SU-DHL-6 (cell line): Measurements from ENCODE around the gene MBD5.

ENCODE experiments used
- H2AFZ ChIP-seq: fragments of 200-600 bp; sonication (generic); 2 replicates; pipeline ENCODE4 v1.6.1; 2014; ENCODE audit warnings: low read depth, mild to moderate bottlenecking, moderate library complexity, mixed read lengths, antibody characterized with exemption, low read length; ENCODE audit not compliant: severe bottlenecking
- H3F3A ChIP-seq: fragments of 200-600 bp; shearing (Covaris generic); 2 replicates; pipeline ENCODE4 v1.6.0; 2016; ENCODE audit warnings: antibody characterized with exemption, mild to moderate bottlenecking; ENCODE audit not compliant: insufficient read depth
- H3K27ac ChIP-seq: fragments of 200-600 bp; sonication (generic); 2 replicates; pipeline ENCODE4 v1.5.1; 2016; ENCODE audit warnings: low read depth, mild to moderate bottlenecking, low read length, moderate library complexity, mixed read lengths
- H3K27me3 ChIP-seq: fragments of 200-600 bp; sonication (generic), shearing (Covaris generic); 2 replicates; pipeline ENCODE4 v1.6.0; 2014; ENCODE audit warnings: mild to moderate bottlenecking, low read length
- H3K36me3 ChIP-seq: fragments of 200-600 bp; sonication (generic); 2 replicates; pipeline ENCODE4 v1.6.1; 2014; ENCODE audit warnings: mild to moderate bottlenecking, low read length, mixed read lengths
- H3K4me2 ChIP-seq: fragments of 300-600, 200-600 bp; shearing (Covaris generic), sonication (generic); 2 replicates; pipeline ENCODE4 v1.6.0; 2014; ENCODE audit warnings: low read length, low read depth, mild to moderate bottlenecking; ENCODE audit not compliant: poor library complexity, severe bottlenecking
- H3K4me3 ChIP-seq: fragments of 200-600 bp; sonication (generic); 2 replicates; pipeline ENCODE4 v1.5.1; 2014; ENCODE audit warnings: antibody characterized with exemption, low read length, mild to moderate bottlenecking, mixed read lengths; ENCODE audit not compliant: insufficient read depth, poor library complexity, severe bottlenecking
- H3K79me2 ChIP-seq: fragments of 200-600 bp; sonication (generic); 2 replicates; pipeline ENCODE4 v1.6.1; 2014; ENCODE audit warnings: mild to moderate bottlenecking, low read length, moderate library complexity; ENCODE audit not compliant: insufficient read depth
- H3K9ac ChIP-seq: fragments of 200-600 bp; sonication (generic); 2 replicates; pipeline ENCODE4 v1.7.0; 2014; ENCODE audit warnings: mild to moderate bottlenecking, low read length
- H3K9me2 ChIP-seq: fragments of 200-600 bp; sonication (generic); replicated peaks from 2 replicates; pipeline ENCODE4 v1.6.1; 2014; ENCODE audit warnings: low read length; ENCODE audit not compliant: insufficient read depth
- H3K9me3 ChIP-seq: fragments of 200-600 bp; sonication (generic); 2 replicates; pipeline ENCODE4 v1.6.1; 2014; ENCODE audit warnings: low read length, mixed read lengths; ENCODE audit not compliant: insufficient read depth
- H4K20me1 ChIP-seq: fragments of 200-600 bp; sonication (generic); 2 replicates; pipeline ENCODE4 v1.6.1; 2014; ENCODE audit warnings: low read depth, mild to moderate bottlenecking, antibody characterized with exemption, low read length, moderate library complexity, mixed read lengths
- EZH2phosphoT487 ChIP-seq: fragments of 200-600 bp; sonication (generic), shearing (Covaris generic); conservative IDR thresholded peaks from 2 replicates; pipeline ENCODE4 v1.6.1; 2018; ENCODE audit warnings: mild to moderate bottlenecking, antibody characterized with exemption, low read length, moderate library complexity, mixed read lengths
- TF ChIP-seq, protein P1 (sequence below): fragments of 200-600 bp; sonication (generic); IDR thresholded peaks from one replicate; pipeline ENCODE4 v1.5.1; 2017; ENCODE audit warnings: antibody characterized with exemption, mild to moderate bottlenecking, low read length, moderate library complexity; ENCODE audit not compliant: insufficient read depth, poor library complexity, severe bottlenecking

Gene MBD5

DNA sequence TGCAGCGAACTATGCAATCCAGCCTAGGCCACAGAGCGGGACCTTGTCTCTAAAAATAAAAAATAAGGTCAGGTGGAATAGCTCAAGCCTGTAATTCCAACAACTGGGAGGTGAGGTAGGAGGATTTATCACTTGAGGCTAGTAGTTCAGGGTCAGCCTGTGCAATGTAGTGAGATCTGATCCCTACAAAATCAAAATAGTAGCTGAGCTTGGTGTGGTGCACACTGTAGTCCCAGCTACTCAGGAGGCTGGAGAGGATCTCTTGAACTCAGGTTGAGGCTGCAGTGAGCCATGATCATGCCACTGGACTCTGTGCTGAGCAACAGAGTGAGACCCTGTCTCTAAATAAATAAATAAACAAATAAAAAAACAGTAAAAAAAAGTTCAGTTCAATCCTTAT, 5.7 kb downstream of the MBD5 start:
- Histone ChIP-seq H3K79me2 (peaks cover 64% of the 10 kb centered on the region), H3K27ac (no peak overlapping the region), H3K36me3 (no peaks in the 10 kb centered on the region; the same call in 1 of the 2 replicates), H3K9ac (no peak overlapping the region), H3K27me3 (no peaks in the 10 kb centered on the region), H4K20me1 (0 out of 2 replicates have a peak, but pooled peaks cover 4% of the 10 kb centered on the region), H2AFZ (no peak overlapping the region), H3F3A (no peaks in the 10 kb centered on the region), H3K4me3 (no peak overlapping the region), H3K9me2 (no peaks in the 10 kb centered on the region), H3K4me2 (no peak overlapping the region), H3K9me3 (no peaks in the 10 kb centered on the region)
- TF ChIP-seq, protein P1, sequence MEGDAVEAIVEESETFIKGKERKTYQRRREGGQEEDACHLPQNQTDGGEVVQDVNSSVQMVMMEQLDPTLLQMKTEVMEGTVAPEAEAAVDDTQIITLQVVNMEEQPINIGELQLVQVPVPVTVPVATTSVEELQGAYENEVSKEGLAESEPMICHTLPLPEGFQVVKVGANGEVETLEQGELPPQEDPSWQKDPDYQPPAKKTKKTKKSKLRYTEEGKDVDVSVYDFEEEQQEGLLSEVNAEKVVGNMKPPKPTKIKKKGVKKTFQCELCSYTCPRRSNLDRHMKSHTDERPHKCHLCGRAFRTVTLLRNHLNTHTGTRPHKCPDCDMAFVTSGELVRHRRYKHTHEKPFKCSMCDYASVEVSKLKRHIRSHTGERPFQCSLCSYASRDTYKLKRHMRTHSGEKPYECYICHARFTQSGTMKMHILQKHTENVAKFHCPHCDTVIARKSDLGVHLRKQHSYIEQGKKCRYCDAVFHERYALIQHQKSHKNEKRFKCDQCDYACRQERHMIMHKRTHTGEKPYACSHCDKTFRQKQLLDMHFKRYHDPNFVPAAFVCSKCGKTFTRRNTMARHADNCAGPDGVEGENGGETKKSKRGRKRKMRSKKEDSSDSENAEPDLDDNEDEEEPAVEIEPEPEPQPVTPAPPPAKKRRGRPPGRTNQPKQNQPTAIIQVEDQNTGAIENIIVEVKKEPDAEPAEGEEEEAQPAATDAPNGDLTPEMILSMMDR, result no peak
- TF ChIP-seq EZH2phosphoT487, result no peak

DNA sequence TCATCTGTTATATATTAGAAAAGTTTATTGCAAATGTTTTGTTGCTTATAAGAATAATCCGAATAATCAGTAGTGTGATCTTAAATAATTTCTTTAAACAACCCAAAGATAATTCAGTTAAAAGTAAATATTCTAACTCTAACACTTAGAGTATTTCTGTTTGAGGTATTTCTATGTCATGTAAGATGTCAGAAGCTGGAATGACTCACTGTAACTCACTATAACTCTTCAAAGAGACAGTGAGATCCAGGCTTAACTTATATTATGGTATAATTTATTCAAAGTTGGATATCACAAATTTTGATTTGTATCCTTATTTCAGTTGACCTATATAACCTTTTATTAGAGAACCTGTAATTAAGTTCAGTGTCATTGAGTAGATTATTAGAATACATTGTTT, 6.9 kb downstream of the MBD5 start:
- H3K79me2 ChIP-seq, result peaks cover 52% of the 10 kb centered on the region
- no peaks in the 10 kb centered on the region; the same call in 1 of the 2 replicates for H3K36me3 ChIP-seq
- H3F3A ChIP-seq, result no peaks in the 10 kb centered on the region
- no peak overlapping the region for H3K27ac ChIP-seq
- H3K9me3 ChIP-seq, result no peaks in the 10 kb centered on the region
- H2AFZ ChIP-seq, result no peak overlapping the region
- TF ChIP-seq EZH2phosphoT487, result no peak
- TF ChIP-seq, protein P1, result no peak
- no peaks in the 10 kb centered on the region for H3K27me3 ChIP-seq
- H4K20me1 ChIP-seq, result 0 out of 2 replicates have a peak, but pooled peaks cover 4% of the 10 kb centered on the region
- no peaks in the 10 kb centered on the region for H3K9me2 ChIP-seq
- no peak overlapping the region for H3K4me2 ChIP-seq
- H3K9ac ChIP-seq, result no peak overlapping the region
- H3K4me3 ChIP-seq, result no peak overlapping the region

DNA sequence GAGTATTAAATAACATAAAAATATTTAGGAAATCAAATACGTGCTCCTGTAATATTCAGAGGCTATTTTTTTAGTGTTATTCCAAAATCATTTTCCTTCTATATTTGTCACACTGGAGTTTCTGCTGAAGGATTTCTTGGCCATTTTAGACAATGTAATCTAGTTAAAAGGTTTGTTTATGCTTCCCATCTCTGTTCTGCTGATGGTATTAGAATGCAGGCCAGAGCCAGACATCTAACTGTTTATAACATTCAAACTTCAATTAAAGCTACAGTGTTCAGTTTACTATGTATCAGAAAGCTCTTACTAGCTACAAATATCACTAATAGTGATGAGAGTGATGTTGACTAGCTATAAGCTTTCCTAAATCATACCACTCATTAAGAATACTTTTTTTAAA, 7.9 kb downstream of the MBD5 start:
- H3K27ac ChIP-seq, result no peak overlapping the region
- H3K4me2 ChIP-seq, result no peak overlapping the region
- H3K36me3 ChIP-seq, result no peaks in the 10 kb centered on the region; the same call in 1 of the 2 replicates
- H3K4me3 ChIP-seq, result no peak overlapping the region
- no peaks in the 10 kb centered on the region for H3F3A ChIP-seq
- TF ChIP-seq EZH2phosphoT487, result no peak
- TF ChIP-seq, protein P1, result no peak
- H3K79me2 ChIP-seq, result peaks cover 42% of the 10 kb centered on the region
- no peak overlapping the region for H2AFZ ChIP-seq
- no peaks in the 10 kb centered on the region for H3K9me3 ChIP-seq
- 0 out of 2 replicates have a peak, but pooled peaks cover 4% of the 10 kb centered on the region for H4K20me1 ChIP-seq
- H3K9me2 ChIP-seq, result no peaks in the 10 kb centered on the region
- no peaks in the 10 kb centered on the region for H3K27me3 ChIP-seq
- H3K9ac ChIP-seq, result no peak overlapping the region

DNA sequence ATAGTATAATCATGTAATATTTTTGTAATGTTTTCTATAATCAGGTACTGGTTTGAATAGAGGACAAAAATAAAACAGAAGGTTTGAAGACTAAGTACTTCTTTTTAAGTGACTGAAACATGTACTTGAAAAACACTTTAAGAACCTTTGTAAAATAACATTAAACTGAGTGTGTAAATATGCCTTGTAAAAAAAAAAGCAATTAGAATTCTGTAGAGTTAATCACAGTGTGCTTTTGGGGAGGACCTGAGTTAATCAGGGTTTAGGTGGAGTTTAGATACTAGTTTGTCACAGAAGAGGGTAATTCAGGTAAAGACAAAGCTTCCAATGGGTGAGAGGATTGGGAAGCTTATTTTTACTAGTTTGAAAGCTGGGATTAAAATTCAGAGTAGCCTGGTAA, 10.3 kb downstream of the MBD5 start:
- TF ChIP-seq EZH2phosphoT487, result no peak
- TF ChIP-seq, protein P1, result no peak
- Histone ChIP-seq H3K9me2 (no peaks in the 10 kb centered on the region), H3F3A (no peaks in the 10 kb centered on the region), H3K9me3 (no peaks in the 10 kb centered on the region), H3K36me3 (no peaks in the 10 kb centered on the region), H3K4me2 (no peak overlapping the region), H3K9ac (no peak overlapping the region), H3K79me2 (peaks cover 23% of the 10 kb centered on the region; the same call in 1 of the 2 replicates), H3K27ac (no peak overlapping the region), H3K4me3 (no peak overlapping the region), H3K27me3 (no peaks in the 10 kb centered on the region), H2AFZ (no peak overlapping the region), H4K20me1 (0 out of 2 replicates have a peak, but pooled peaks cover 7% of the 10 kb centered on the region)
